Measurements from ENCODE around the gene SLC12A5.
A peak's percentile ranks its signal among the peaks of the same experiment; 100 is the strongest.
"Not testable (repeated sequence)": the region's sequence is repeated elsewhere in the genome, so short reads cannot be mapped to it uniquely, and the experiment has no call there.

Gene SLC12A5

GRCh38 chr20:46081074-46081473 lies 52.1 kb downstream of the SLC12A5 start:
- DNase-seq (ENCODE audit: low read depth): no peak

- no peak for DNase-seq (ENCODE audit: low read depth)
Observed at GRCh38 chr20:46083101-46083500, 54.1 kb downstream of the SLC12A5 start.

- no peak for DNase-seq (ENCODE audit: low read depth)
Observed at GRCh38 chr20:46083531-46084061, 54.6 kb downstream of the SLC12A5 start.

- DNase-seq (ENCODE audit: low read depth): no peak
Observed at GRCh38 chr20:46084805-46085178, 55.8 kb downstream of the SLC12A5 start.

GRCh38 chr20:46085179-46085851 lies 56.3 kb downstream of the SLC12A5 start:
- DNase-seq (ENCODE audit: low read depth): no peak

GRCh38 chr20:46087161-46087560 lies 58.1 kb downstream of the SLC12A5 start:
- no peak for DNase-seq (ENCODE audit: low read depth)

- DNase-seq (ENCODE audit: low read depth): no peak
Observed at GRCh38 chr20:46088409-46089166, 59.6 kb downstream of the SLC12A5 start.

GRCh38 chr20:46089167-46089416 lies 60.1 kb downstream of the SLC12A5 start:
- DNase-seq (ENCODE audit: low read depth): no peak

- DNase-seq (ENCODE audit: low read depth): peak; percentile 91
Observed at GRCh38 chr20:46089417-46090388, 60.7 kb downstream of the SLC12A5 start, which contains the start of gene NCOA5. Gene NCOA5 (minus strand): TSS chr20:46089962. CDS start chr20:46079424, 10,538 bp downstream.

GRCh38 chr20:46091622-46092535 lies 62.9 kb downstream of the SLC12A5 start:
- DNase-seq (ENCODE audit: low read depth): not testable (repeated sequence)

- no peak for DNase-seq (ENCODE audit: low read depth)
Observed at GRCh38 chr20:46093531-46093930, 64.5 kb downstream of the SLC12A5 start.

- DNase-seq (ENCODE audit: low read depth): no peak
Observed at GRCh38 chr20:46099491-46100287, 70.7 kb downstream of the SLC12A5 start.

- not testable (repeated sequence) for DNase-seq (ENCODE audit: low read depth)
Observed at GRCh38 chr20:46100444-46100843, 71.4 kb downstream of the SLC12A5 start.

- no peak for DNase-seq (ENCODE audit: low read depth)
Observed at GRCh38 chr20:46100988-46101387, 72.0 kb downstream of the SLC12A5 start.

- no peak for DNase-seq (ENCODE audit: low read depth)
Observed at GRCh38 chr20:46101957-46102356, 72.9 kb downstream of the SLC12A5 start.

- no peak for DNase-seq (ENCODE audit: low read depth)
Observed at GRCh38 chr20:46102940-46103339, 73.9 kb downstream of the SLC12A5 start.

- no peak for DNase-seq (ENCODE audit: low read depth)
Observed at GRCh38 chr20:46104262-46104661, 75.2 kb downstream of the SLC12A5 start.

- DNase-seq (ENCODE audit: low read depth): no peak
Observed at GRCh38 chr20:46107061-46107460, 78.0 kb downstream of the SLC12A5 start.

- no peak for DNase-seq (ENCODE audit: low read depth)
Observed at GRCh38 chr20:46108435-46108841, 79.4 kb downstream of the SLC12A5 start.

- no peak for DNase-seq (ENCODE audit: low read depth)
Observed at GRCh38 chr20:46108976-46109375, 80.0 kb downstream of the SLC12A5 start.
